WTC11 (cell line): ENCODE data around the gene MCHR2. TPM values are rescaled to one million over a fixed set of nuclear protein-coding genes. Genes with fewer than 3 reads are reported as not detected.

Experiments used
- ATAC-seq: fragments of 200-7000 bp; cut with Tn5 transposase; 2 replicates; pipeline ENCODE4 v1.10.0; 2021; ENCODE audit warnings: mild to moderate bottlenecking, moderate library complexity
- CTCF ChIA-PET: fragments of 300-600 bp; sonication (Branson Sonifier 250); formaldehyde crosslinking; loops from one replicate; lab custom pipeline; 2021; ENCODE audit warnings: antibody characterized with exemption; lab: Charles Lee
- POLR2A ChIA-PET: fragments of 350-600 bp; sonication (Branson Sonifier 250); formaldehyde crosslinking; loops from one replicate; lab custom pipeline; 2021; ENCODE audit warnings: antibody characterized with exemption; lab: Charles Lee
- DNase-seq: peaks from one replicate; pipeline ENCODE4 v3.0.0; 2021; ENCODE audit warnings: low spot score
- H3K27ac Mint-ChIP-seq: 2 replicates; pipeline ENCODE4 v1.8.0; 2021; ENCODE audit warnings: mixed read lengths
- H3K27me3 Mint-ChIP-seq: 2 replicates; pipeline ENCODE4 v1.8.0; 2021; ENCODE audit warnings: low read depth, mild to moderate bottlenecking, moderate library complexity, mixed read lengths
- H3K36me3 Mint-ChIP-seq: 2 replicates; pipeline ENCODE4 v1.8.0; 2021; ENCODE audit warnings: mixed read lengths
- H3K4me1 Mint-ChIP-seq: 2 replicates; pipeline ENCODE4 v1.8.0; 2022; ENCODE audit warnings: mixed read lengths
- H3K4me3 Mint-ChIP-seq: 2 replicates; pipeline ENCODE4 v1.8.0; 2021; ENCODE audit warnings: mild to moderate bottlenecking, moderate library complexity, mixed read lengths
- H3K9me3 Mint-ChIP-seq: 2 replicates; pipeline ENCODE4 v1.8.0; 2021; ENCODE audit warnings: mixed read lengths
- CREB1 ChIP-seq: sonication (generic); formaldehyde crosslinking; IDR thresholded peaks from 2 replicates; pipeline ENCODE4 v1.8.0; 2023; ENCODE audit warnings: mild to moderate bottlenecking, missing genetic modification reagents
- IRF1 ChIP-seq: sonication (generic); formaldehyde crosslinking; IDR thresholded peaks from 2 replicates; pipeline ENCODE4 v1.8.0; 2023; ENCODE audit warnings: missing genetic modification reagents
- JAZF1 ChIP-seq: fragments of 250-450 bp; sonication (Bioruptor Pico); IDR thresholded peaks from 2 replicates; pipeline ENCODE4 v1.9.0; 2021; ENCODE audit warnings: moderate library complexity, mild to moderate bottlenecking, inconsistent platforms
- JUN ChIP-seq: sonication (generic); formaldehyde crosslinking; IDR thresholded peaks from 2 replicates; pipeline ENCODE4 v1.8.0; 2023; ENCODE audit warnings: mild to moderate bottlenecking, missing genetic modification reagents
- KAT7 ChIP-seq: sonication (generic); formaldehyde crosslinking; IDR thresholded peaks from 2 replicates; pipeline ENCODE4 v1.8.1; 2023; ENCODE audit warnings: missing genetic modification reagents, mild to moderate bottlenecking, borderline replicate concordance
- NR3C1 ChIP-seq: sonication (generic); formaldehyde crosslinking; conservative IDR thresholded peaks from 2 replicates; pipeline ENCODE4 v1.8.1; 2023; ENCODE audit warnings: low read depth, mild to moderate bottlenecking, missing genetic modification reagents
- STAT6 ChIP-seq: sonication (generic); formaldehyde crosslinking; conservative IDR thresholded peaks from 2 replicates; pipeline ENCODE4 v1.8.1; 2023; ENCODE audit warnings: mild to moderate bottlenecking, low read depth, missing genetic modification reagents, moderate library complexity
- ZBTB21 ChIP-seq: sonication (generic); formaldehyde crosslinking; IDR thresholded peaks from 2 replicates; pipeline ENCODE4 v1.8.1; 2023; ENCODE audit warnings: mild to moderate bottlenecking, missing genetic modification reagents, borderline replicate concordance
- ZNF138 ChIP-seq: sonication (generic); formaldehyde crosslinking; conservative IDR thresholded peaks from 2 replicates; pipeline ENCODE4 v1.8.1; 2022; ENCODE audit warnings: mild to moderate bottlenecking, moderate library complexity, missing genetic modification reagents
- total RNA-seq: library from RNA; stranded (reverse); gene quantifications from 3 replicates; pipeline ENCODE4 v1.2.3, GENCODE V29; 2021
- TF ChIP-seq, protein P1 (sequence below): sonication (generic); formaldehyde crosslinking; IDR thresholded peaks from 2 replicates; pipeline ENCODE4 v1.8.1; 2023; ENCODE audit warnings: mild to moderate bottlenecking, missing genetic modification reagents
- TF ChIP-seq, protein P2 (sequence below): fragments of 250-450 bp; sonication (Bioruptor Pico); IDR thresholded peaks from 2 replicates; pipeline ENCODE4 v1.8.0; 2021; ENCODE audit warnings: mild to moderate bottlenecking
- TF ChIP-seq, protein P3 (sequence below): sonication (generic); formaldehyde crosslinking; IDR thresholded peaks from 2 replicates; pipeline ENCODE4 v1.8.1; 2022; ENCODE audit warnings: mild to moderate bottlenecking, moderate library complexity, missing genetic modification reagents
- TF ChIP-seq, protein P4 (sequence below): sonication (generic); formaldehyde crosslinking; IDR thresholded peaks from 2 replicates; pipeline ENCODE4 v1.8.0; 2022; ENCODE audit warnings: mild to moderate bottlenecking, missing genetic modification reagents
- TF ChIP-seq, protein P5 (sequence below): fragments of 250-450 bp; sonication (Bioruptor Pico); IDR thresholded peaks from 2 replicates; pipeline ENCODE4 v1.9.0; 2021; ENCODE audit warnings: mild to moderate bottlenecking

MCHR2 gene
- total RNA-seq, 1 experiment from 2014 or later = not detected

DNA sequence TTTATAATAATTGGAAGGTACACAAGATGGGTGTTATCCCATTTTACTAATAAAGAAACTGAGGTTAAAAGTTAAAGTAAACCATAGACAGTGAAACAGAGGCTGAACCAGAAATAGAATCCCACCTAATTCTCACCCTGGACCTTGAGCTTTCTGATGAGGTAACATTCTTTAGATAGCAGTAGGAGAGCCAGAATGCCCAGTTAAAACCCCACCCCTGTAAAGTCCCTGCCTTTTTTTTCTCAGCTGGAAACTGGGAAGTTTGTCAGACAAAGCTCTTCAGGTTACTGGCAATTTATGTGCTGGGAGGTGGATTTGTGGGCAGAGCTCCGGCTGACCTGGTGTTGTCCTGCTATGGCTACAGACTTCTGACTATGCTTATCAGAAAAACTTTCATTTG, 1.9 kb upstream of the MCHR2 start (continued):
- TF ChIP-seq, protein P1, sequence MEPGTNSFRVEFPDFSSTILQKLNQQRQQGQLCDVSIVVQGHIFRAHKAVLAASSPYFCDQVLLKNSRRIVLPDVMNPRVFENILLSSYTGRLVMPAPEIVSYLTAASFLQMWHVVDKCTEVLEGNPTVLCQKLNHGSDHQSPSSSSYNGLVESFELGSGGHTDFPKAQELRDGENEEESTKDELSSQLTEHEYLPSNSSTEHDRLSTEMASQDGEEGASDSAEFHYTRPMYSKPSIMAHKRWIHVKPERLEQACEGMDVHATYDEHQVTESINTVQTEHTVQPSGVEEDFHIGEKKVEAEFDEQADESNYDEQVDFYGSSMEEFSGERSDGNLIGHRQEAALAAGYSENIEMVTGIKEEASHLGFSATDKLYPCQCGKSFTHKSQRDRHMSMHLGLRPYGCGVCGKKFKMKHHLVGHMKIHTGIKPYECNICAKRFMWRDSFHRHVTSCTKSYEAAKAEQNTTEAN (CRISPR knock-in tag) = no peak
- TF ChIP-seq IRF1 (CRISPR knock-in tag) = no peak

DNA sequence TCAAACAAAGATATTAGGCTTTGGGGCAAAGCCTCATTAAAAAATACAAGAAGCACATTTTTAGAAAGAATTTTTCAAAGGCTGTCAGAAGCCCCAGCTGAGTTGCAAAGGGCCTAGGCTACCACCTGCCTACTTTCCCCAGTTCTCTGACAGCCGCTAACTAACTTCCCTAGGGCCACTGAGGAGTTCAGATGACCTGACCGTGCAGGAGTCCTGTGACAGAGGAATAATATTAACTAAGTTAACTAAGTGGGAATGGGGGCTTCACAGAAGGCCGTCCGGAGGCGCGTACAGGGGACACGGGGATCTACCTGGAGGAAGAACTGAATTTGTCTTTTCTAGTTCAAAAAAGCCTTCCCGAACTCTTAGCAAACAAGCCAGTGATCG, 884 bp downstream of the MCHR2 start:
- H3K4me3 Mint-ChIP-seq = peak overlapping the region; percentile 88
- H3K4me1 Mint-ChIP-seq = peaks cover 10% of the 10 kb centered on the region
- H3K9me3 Mint-ChIP-seq = no peaks in the 10 kb centered on the region
- ChIA-PET POLR2A (interaction anchor here (0.7 kb wide), 1 partner anchor 404 kb away, joined by 7 read pairs; no protein-coding TSS in a partner anchor), CTCF (interaction anchor here (0.6 to 0.8 kb wide), 2 partner anchors 8 to 249 kb away, joined by 3 read pairs; no protein-coding TSS in a partner anchor)
- no peaks in the 10 kb centered on the region for H3K36me3 Mint-ChIP-seq
- peaks cover 44% of the 10 kb centered on the region for H3K27me3 Mint-ChIP-seq
- TF ChIP-seq ZBTB21 (CRISPR knock-in tag) = no peak
- TF ChIP-seq, protein P2, sequence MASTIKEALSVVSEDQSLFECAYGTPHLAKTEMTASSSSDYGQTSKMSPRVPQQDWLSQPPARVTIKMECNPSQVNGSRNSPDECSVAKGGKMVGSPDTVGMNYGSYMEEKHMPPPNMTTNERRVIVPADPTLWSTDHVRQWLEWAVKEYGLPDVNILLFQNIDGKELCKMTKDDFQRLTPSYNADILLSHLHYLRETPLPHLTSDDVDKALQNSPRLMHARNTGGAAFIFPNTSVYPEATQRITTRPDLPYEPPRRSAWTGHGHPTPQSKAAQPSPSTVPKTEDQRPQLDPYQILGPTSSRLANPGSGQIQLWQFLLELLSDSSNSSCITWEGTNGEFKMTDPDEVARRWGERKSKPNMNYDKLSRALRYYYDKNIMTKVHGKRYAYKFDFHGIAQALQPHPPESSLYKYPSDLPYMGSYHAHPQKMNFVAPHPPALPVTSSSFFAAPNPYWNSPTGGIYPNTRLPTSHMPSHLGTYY (CRISPR knock-in tag) = no peak
- no peak for TF ChIP-seq NR3C1
- no peak for TF ChIP-seq STAT6 (CRISPR knock-in tag)
- TF ChIP-seq, protein P3, sequence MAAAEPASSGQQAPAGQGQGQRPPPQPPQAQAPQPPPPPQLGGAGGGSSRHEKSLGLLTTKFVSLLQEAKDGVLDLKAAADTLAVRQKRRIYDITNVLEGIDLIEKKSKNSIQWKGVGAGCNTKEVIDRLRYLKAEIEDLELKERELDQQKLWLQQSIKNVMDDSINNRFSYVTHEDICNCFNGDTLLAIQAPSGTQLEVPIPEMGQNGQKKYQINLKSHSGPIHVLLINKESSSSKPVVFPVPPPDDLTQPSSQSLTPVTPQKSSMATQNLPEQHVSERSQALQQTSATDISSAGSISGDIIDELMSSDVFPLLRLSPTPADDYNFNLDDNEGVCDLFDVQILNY (CRISPR knock-in tag) = no peak
- no peak for TF ChIP-seq CREB1 (CRISPR knock-in tag)
- TF ChIP-seq, protein P4, sequence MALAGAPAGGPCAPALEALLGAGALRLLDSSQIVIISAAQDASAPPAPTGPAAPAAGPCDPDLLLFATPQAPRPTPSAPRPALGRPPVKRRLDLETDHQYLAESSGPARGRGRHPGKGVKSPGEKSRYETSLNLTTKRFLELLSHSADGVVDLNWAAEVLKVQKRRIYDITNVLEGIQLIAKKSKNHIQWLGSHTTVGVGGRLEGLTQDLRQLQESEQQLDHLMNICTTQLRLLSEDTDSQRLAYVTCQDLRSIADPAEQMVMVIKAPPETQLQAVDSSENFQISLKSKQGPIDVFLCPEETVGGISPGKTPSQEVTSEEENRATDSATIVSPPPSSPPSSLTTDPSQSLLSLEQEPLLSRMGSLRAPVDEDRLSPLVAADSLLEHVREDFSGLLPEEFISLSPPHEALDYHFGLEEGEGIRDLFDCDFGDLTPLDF (CRISPR knock-in tag) = no peak
- no peak for TF ChIP-seq JUN
- no peak for TF ChIP-seq JAZF1 (CRISPR knock-in tag)
- TF ChIP-seq, protein P5, sequence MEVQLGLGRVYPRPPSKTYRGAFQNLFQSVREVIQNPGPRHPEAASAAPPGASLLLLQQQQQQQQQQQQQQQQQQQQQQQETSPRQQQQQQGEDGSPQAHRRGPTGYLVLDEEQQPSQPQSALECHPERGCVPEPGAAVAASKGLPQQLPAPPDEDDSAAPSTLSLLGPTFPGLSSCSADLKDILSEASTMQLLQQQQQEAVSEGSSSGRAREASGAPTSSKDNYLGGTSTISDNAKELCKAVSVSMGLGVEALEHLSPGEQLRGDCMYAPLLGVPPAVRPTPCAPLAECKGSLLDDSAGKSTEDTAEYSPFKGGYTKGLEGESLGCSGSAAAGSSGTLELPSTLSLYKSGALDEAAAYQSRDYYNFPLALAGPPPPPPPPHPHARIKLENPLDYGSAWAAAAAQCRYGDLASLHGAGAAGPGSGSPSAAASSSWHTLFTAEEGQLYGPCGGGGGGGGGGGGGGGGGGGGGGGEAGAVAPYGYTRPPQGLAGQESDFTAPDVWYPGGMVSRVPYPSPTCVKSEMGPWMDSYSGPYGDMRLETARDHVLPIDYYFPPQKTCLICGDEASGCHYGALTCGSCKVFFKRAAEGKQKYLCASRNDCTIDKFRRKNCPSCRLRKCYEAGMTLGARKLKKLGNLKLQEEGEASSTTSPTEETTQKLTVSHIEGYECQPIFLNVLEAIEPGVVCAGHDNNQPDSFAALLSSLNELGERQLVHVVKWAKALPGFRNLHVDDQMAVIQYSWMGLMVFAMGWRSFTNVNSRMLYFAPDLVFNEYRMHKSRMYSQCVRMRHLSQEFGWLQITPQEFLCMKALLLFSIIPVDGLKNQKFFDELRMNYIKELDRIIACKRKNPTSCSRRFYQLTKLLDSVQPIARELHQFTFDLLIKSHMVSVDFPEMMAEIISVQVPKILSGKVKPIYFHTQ (CRISPR knock-in tag) = no peak
- no peak for TF ChIP-seq ZNF138 (CRISPR knock-in tag)
- TF ChIP-seq KAT7 = no peak
- H3K27ac Mint-ChIP-seq = no peak overlapping the region
- no peak for DNase-seq
- peak; percentile 53 for ATAC-seq
